Inferior parietal cortex (tissue), 1 donor: ENCODE results near the gene KISS1.

Source experiments
- DNase-seq: peaks from one replicate; pipeline ENCODE4 v3.0.0-alpha.2; 2016; ENCODE audit errors: extremely low spot score

KISS1 gene

DNA sequence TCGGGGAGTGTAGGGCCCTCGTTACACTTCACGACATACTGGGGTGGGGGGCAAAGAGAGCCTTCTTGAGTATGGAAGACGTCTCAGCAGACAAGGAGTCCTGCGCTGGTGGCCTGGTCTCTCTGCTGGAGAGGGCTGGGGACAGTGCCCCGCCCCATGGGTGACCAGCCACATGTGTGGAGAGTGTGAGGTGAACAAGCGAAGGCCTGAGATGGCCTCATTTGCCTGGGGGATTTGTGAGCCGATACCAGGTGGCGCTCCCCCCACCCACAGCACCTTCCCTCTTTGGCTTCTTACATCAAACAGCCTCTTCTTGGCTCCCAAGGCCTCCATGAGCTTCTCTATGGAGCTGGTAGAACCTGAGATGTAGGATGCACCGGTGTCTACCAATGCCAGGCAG, 40.4 kb downstream of the KISS1 start:
- no peak for DNase-seq

DNA sequence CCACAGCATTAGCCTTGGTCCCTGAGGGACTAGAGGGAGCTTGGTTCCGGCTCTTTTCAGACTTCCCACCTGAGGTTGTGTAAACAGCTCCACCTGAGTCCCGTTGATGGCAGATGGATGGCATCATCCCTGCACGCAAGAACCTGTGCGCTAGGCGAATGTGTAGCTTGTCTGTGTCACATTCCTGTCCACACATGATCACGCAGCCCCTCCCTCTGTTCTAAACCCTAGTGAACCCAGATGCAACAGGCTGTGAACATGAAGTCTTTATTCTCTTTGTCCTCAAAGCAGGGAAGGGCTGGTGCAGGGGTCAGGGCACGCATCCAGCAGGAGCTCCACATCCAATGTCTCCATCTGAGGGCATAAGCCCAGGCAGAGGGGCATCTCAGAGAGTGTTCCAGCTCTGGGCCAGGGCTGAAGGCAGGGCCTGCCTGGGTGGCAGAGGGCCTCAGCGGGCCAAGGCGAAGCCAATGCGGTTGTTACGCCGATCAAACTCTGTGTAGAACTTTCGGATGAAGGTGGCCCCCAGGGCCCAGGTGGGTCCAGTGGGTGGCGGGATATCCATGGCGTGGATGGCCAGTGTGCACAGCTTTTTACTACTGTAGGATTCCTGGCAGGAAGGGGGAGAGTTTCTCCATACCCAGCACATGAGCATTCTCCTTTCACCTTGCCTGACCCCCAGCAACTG, 41.6 kb downstream of the KISS1 start:
- no peak for DNase-seq

DNA sequence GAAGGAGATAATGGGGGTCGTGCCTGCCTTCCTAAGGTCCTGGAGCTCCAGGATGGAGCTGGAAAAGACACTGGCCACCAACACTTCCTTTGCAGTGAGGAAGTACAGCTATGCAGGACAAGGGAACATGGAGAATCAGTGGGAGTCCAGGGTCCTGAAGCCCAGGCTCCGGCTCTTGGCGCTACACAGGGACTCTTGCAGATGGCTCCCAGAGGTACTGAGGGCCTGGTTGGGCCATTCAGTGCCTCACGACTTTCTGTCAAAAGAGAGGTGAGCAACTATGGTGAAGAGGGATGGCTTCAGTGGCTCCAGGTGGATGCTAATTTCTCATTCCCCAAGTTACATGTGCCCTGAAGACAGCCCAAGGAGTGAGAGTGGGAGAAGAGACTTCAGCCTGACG, 42.6 kb downstream of the KISS1 start:
- no peak for DNase-seq

DNA sequence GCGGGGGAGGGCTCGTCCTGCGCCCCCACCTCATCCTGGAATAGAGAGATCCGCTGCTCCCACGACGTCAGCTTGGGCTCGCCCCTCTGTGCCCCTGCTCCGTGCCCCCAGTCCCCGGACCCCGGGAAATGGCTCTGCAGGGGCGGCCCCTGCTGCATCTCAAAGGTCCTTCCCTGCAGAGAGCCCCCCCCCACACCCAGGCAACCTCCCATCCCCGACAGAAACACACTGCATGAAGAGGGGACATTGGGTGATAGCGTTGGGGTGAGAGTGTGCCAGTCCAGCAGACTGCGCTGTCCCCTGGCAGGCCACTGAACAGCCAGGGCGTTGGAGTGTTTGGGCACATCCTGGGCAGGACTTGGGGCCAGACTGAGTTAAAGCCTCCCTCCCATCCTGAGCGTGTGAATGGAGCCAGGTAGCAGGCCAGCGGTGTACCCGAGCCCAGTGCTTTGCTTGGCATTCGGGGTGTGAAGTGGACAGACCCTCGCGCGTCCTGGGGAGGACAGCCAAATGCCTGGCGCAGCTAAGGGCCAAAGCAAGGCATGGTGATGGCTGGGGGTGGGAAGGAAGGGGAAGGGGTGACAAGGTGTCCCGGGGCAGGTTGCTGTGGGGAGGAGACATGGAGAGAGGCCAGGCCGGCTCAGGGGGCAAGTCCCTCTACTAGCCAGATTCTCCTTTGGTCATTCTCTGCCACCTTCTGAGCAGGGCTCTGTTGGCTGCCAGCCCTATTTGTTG, 43.8 kb downstream of the KISS1 start:
- DNase-seq: no peak

DNA sequence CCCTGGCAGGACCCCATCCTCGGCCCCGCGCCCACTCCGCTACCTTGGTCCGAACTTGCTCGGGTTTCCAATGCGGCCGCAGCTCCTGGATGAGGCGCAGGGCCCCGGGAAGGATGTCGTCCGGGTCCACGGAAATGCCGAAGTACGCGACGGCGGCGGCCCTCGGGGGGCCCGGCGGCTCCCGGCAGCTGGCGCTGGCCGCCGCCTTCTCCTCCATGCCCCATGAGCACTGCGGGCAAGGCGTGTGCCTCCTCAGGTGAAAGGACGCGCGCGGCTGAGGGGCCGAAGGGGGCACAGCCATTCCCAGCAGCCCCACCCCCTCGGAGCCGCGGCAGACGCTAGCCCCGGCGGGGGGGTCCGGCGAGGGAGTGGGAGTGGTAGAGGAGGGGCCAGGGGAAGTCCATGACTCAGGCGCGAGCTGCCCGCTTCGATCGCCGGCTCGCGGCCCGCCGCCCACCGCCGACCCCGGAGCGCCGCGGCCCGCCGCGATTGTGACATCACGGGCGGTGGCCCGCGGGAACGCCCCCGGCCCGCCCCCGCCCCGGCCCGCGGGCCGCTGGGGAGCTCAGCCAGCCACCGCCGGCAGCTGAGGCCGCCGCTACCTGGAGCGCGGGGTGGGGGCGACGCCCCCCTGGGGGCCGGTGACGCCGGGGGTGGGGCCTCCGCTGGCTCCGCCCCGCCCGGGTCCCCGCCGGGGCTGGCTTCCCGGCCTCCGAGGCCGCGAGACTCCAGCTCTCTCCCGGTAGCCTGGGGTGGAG, 44.6 kb downstream of the KISS1 start, which contains the start of gene ETNK2:
TSS of gene ETNK2 (minus strand) at position 493 of the 758 bp plus-strand sequence. CDS start at position 301, 192 bp downstream.
- no peak for DNase-seq

DNA sequence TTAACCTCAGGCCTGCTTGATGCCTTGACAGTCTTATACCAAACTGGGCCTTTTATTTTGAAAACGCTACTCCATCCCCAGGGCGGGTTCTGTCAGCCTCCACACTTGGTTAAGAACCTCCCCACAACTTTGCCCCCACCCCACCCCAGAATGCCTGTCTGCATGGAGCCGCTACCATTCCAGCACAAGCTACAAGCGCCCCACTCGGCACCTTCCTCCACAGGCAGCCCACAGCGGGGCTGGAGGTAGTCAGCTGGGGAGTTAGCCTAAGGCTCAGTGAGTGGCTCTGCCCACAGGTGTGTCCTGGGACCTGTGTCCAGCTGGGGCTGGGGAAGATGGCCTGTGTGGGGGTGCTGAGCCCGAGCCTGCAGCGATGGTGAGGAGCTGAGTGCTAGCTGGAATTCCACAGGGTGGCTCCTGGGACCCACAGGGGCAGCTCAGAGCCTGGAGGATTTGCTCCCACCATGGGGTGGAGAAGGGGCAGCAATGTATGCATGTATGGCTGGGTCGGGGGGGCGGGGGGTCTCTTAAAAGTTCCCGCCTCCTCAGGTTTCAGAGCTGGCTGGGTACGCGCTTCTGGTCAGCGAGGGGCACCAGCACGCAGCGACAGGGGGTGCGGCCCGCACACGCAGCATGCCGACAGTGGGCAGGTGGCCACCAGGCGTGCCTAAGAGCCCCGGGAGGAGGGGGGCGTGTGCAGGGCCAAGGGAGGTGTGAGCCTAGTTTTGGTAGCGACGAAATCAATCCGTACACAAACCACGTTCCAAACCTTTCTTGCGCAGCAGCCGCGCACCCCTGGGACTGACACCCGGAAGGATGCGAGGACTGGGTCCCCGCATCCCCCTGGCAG, 45.4 kb downstream of the KISS1 start:
- no peak for DNase-seq

DNA sequence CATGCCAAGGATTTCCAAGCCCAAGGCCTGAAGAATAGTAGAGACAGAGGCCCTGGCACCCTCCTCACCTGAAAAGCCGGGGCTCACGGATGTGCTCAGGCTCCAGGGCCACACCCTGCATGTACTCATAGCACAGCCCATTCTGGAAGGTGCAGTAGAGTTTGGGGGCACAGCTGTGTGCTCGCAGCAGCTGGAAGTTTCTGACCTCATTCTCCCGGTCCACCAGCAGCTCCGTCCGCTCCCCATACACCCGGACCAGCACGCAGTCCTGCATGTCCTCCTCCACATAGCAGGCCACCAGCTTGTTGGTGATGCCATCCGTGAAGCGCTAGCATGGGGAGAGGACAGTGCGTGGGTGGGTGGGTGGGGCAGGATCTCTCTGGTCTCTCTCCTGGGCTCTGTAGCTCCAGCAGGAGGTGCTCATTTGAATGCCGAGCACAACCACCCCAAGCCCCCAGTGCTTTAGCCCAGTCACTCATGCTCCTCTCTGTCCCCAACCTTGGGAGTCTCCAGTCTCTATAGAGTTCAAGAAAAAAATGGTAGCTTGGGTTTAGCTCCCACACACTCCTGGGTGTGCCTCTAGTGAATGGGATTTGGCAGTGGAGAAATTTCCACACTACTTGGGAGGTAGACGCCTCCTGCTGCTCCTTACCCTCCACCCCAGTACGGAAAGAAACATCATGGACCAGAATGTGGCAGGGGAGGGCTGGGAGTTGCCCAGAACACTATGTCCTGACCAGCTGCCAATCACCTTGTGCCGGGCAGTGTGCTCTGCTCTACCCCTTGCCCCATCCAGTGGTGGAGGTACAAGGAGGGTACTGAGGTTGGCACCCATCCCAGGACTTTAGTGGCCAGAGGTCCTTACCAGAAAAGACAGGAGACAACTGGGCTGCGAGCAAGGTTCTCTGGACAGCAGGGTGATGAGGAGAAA, 46.4 kb downstream of the KISS1 start:
- DNase-seq: no peak

DNA sequence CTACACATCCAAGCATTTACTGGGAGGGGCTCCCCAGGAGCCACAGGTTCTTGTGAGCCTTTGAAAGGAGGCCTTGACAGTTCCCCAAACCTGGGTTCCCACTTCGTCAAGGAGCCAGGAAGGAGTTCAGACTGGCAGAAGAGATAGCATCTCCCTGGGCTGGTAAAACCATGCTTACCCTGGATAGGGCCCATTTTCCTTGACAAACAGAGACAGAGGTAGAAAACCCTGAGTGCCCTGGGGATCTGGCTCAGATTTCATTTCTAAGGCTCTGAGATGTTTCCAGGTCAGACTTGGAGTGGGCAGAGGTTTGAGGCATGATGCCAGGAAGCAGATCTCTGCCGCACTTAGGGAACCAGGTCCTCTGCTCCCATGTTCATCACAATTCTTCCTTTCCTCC, 47.2 kb downstream of the KISS1 start:
- no peak for DNase-seq

DNA sequence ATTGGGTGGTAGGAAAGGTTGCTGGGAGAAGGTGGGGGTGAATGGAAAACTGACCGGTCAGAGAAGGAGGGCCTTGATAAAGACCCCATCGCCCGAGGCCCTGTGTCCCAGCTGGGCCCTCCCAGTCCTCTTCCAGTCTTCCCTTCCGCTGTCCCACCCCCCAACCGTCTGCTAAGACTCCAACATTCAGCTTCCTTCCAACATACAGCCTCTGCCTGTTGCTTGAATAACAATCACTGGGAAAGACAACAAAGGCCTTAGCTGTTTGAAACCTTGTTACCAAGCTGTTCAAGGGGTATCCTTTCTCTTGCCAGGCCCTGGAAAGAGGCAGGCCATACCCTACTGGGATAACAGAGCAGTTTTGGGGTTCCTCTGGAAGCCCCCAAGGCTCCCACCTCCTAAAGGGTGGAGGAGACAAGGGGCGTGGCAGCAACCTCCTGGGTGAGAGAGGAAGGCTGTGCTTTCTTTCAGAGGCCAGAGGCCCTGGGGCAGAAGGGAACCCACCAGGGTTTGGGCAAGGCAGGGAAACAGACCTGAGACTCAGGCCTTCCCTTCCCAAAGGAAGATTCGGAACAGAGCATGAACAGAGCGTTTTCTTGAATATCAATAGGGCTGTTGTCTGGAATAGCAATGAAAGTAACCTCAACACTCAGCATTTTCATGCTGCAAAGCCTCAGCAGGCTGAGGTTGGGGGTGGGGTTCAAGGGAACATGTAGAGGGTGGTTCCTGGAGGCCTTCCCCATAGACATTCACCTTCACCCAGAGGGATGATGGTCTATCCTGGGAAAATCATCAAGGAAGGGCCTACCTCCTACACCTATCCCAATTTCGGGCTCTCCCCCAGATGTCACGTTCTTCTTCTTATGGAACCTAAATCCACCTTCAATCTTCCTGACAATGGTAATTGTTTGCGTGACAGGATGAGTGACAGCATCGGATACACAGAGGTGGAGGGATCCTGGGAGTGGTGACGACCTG, 48.6 kb downstream of the KISS1 start:
- no peak for DNase-seq

DNA sequence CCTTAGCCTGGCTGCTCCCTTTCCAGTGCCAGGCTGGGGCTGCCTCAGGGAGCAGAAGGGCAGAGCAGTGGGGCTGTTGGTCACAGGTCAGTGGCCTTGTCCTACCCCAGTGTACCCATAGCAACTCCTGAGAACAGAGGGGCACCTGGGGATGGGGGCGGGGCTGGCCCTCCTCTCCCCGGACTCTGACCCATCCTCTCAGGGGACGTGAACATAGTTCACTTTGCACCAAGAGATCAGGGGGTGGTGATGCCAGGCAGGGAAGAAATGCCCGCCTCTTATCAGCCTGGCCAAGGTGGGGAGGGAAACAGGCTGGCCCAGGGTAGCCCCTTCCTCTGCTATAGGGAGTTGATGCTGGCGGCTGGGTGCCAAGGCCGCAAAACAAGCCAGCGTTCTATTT, 49.3 kb downstream of the KISS1 start:
- DNase-seq: no peak

DNA sequence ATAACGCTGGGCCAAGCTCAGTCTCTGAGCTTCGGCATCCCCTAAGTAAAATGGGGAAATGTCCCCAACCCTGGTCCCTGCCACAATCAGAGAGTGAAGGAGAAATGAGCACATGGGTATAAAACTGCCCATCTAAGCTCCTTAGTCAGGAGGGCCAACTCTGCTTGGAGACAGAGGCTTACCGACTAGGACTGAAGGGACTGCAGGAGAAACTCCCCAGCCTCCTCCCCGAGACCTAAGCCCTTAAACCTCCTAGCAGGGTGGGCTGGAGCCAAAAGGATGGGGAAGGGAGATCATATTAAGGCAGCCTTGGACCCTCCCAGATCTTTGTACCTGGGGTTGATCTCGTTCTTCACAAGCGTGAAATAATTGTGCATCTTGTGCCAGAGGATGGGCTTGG, 50.0 kb downstream of the KISS1 start:
- DNase-seq: no peak

DNA sequence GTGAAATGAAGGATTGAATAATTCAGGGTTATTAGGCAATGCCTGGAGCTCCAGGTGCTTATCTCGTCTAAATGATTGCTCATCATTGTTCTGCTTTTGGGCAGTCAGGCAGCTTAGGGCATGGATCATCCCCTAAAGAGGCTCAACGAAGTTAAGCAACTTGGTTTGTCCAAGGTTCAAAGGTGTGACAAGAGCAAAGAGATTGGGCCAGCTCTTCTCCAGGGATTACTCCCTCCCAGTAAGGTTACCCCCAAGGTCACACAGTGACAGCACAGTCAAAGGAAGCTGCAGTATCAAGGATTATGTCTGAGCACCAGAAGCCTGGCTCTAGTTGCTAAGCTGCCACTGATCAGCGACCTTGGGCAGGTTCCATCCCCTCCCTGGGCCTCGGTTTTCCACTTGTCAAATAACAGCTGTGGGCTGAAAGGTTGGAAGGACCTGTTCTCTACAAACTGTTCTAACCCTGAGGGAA, 51.2 kb downstream of the KISS1 start:
- no peak for DNase-seq

DNA sequence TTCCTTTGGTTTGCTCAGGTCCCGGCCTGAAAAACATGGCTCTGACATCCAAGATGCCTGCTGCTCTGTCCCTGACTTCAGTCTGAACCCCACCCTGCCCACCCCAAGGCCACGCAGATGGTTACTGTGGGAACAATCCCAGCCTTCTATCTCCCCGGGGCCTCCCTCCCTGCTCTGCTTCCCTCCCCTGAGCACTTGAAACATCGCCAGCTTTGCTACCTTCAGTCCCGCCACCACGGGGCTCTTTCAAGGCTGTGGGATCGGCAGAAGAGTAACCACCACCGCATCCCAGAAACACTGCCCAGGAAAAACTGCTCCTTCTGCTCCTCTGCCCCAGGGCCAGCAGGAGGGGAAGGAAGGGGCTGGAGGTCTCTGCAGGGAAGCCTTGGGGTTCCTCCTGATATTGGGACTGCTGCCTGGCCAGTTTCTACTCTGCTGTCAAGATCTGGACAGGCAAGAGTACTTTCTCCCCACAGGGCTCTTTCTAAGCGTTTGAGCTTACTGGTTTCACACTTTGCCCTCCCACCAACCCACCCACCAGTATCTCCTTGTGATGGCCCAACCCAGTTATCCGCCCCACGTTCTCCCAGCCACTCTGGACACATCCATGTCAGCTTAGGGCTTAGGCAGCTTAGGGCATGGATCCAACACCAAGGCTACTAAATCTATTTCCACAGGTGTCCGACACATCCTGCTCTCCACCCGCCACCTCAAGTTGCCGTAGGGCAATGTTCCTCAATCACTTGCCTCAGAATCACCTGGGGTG, 52.8 kb downstream of the KISS1 start:
- no peak for DNase-seq

DNA sequence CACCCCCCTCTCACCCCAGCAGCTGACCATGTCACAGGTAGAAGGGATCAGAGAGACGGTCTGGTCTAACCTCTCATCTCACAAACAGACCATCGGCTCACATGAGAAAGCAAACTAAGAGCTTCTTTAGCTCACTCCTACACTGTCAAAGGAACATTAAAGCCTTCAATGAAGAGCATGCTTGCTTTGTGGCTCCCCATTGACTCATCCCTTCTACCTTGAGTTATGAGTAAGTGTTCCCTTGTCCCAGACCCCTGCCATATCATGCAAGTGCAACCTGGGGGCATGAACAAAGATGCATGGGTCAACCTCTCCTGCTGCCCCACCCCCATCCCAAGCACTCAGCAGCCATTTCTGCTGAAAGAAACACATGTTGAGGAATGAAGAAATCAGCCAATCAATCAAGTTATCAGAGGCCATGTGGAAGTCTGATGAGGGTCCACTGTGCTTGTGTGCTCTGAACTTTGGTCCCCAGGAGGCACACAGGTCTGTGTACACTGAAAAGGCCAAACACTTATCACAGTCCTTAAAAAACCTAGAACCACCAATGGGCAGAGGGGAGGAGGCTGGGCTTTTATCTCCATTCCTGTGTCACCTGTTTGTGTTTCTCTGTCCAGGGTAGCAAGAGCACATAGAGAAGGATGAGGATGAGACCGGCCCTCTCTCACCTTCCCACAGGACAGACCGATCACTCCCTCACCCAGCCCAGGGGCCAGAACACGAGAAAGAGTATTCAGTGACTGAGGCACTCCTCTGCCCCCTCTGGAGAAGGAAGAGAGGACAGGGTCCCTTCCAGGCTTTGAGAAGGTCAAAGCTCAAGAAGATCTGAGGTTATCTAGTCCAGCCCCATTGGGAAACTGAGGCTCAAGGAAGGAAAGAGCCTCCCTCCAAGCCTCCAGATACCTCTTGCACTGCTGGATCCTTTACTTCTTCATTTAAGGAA, 54.0 kb downstream of the KISS1 start:
- DNase-seq: no peak

DNA sequence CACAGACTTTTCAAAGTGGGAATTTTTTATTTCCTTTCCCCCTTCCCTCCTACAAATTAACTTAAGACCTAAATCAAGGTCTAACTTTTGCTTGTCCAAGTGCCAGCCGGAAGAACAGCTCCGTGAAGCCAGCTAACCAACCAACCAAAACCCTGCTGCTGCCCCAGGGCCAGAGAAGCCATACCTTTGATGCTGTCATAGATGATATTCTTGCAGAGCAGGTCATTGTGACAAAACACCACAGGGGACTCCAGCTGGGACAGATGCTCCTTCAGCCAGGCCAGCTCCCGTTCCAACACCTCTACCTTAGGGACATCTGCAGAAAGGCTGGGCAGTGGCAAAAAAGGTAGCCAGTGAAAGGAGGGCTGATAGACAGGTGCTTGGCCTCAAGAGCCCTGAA, 55.2 kb downstream of the KISS1 start:
- no peak for DNase-seq
